Naive thymus-derived CD4-positive, alpha-beta T cell (primary cell): Measurements from ENCODE around the gene SPAG5. TPM values are rescaled to one million over a fixed set of nuclear protein-coding genes. Genes with fewer than 3 reads are reported as not detected.

ENCODE experiments used
- ATAC-seq: fragments of 150-1000 bp; cut with Tn5 transposase; 2 replicates; pipeline ENCODE4 v1.10.0; 2021; ENCODE audit warnings: mild to moderate bottlenecking, moderate library complexity
- CTCF ChIA-PET: fragments of 350-600 bp; sonication (Branson Sonifier 250); formaldehyde crosslinking; loops from one replicate; lab custom pipeline; 2021; ENCODE audit warnings: antibody characterized with exemption; lab: Charles Lee
- POLR2A ChIA-PET: fragments of 350-600 bp; sonication (Branson Sonifier 250); formaldehyde crosslinking; loops from one replicate; lab custom pipeline; 2021; ENCODE audit warnings: antibody characterized with exemption, inconsistent platforms; lab: Charles Lee
- DNase-seq, 9 donors: peaks; one replicate each; pipeline versions ENCODE4 v3.0.0 to v3.0.0-alpha.2; 2020 to 2022; ENCODE audit warnings: mixed read lengths in 1 of 9
- H3K27ac ChIP-seq: one replicate; pipeline ENCODE4 v1.7.0; 2013; ENCODE audit warnings: mild to moderate bottlenecking, low read depth, low read length, moderate library complexity
- H3K27me3 ChIP-seq, 2 donors: one replicate each; pipeline ENCODE4 v1.7.0; 2013; ENCODE audit warnings: low read length in 2 of 2, mild to moderate bottlenecking in 2 of 2, moderate library complexity in 2 of 2; ENCODE audit not compliant: control insufficient read depth in 2 of 2, insufficient read depth in 2 of 2
- H3K36me3 ChIP-seq, 3 experiments: 1 replicate in 2 of 3; 2 replicates in 1 of 3; pipeline ENCODE4 v1.7.0; 2013; ENCODE audit warnings: low read length in 3 of 3, mild to moderate bottlenecking in 3 of 3, moderate library complexity in 1 of 3; ENCODE audit not compliant: insufficient read depth in 3 of 3, control insufficient read depth in 2 of 3
- H3K4me1 ChIP-seq, 2 donors: one replicate each; pipeline ENCODE4 v1.7.0; 2013; ENCODE audit warnings: low read length in 2 of 2, mild to moderate bottlenecking in 2 of 2, moderate library complexity in 1 of 2; ENCODE audit not compliant: control insufficient read depth in 2 of 2, insufficient read depth in 2 of 2
- H3K4me3 ChIP-seq: 2 replicates; pipeline ENCODE4 v1.7.0; 2013; ENCODE audit warnings: mild to moderate bottlenecking, low read length
- H3K9me3 ChIP-seq, 3 experiments: 1 replicate in 2 of 3; 2 replicates in 1 of 3; pipeline ENCODE4 v1.7.0; 2013; ENCODE audit warnings: low read length in 3 of 3; ENCODE audit not compliant: control insufficient read depth in 2 of 3
- H3K27ac Mint-ChIP-seq, 9 donors: one replicate each; pipeline ENCODE4 v1.8.0; 2020 to 2022; ENCODE audit warnings: mixed read lengths in 9 of 9, mild to moderate bottlenecking in 8 of 9, moderate library complexity in 5 of 9, inconsistent platforms in 2 of 9
- H3K27me3 Mint-ChIP-seq, 5 donors: one replicate each; pipeline ENCODE4 v1.8.0; 2021 to 2022; ENCODE audit warnings: mixed read lengths in 5 of 5, mild to moderate bottlenecking in 1 of 5
- H3K36me3 Mint-ChIP-seq, 5 donors: one replicate each; pipeline ENCODE4 v1.8.0; 2020 to 2022; ENCODE audit warnings: mixed read lengths in 5 of 5, mild to moderate bottlenecking in 3 of 5, inconsistent platforms in 1 of 5
- H3K4me1 Mint-ChIP-seq, 7 donors: one replicate each; pipeline ENCODE4 v1.8.0; 2020 to 2022; ENCODE audit warnings: mixed read lengths in 7 of 7, mild to moderate bottlenecking in 3 of 7, inconsistent platforms in 1 of 7
- H3K4me3 Mint-ChIP-seq, 10 donors: one replicate each; pipeline ENCODE4 v1.8.0; 2020 to 2022; ENCODE audit warnings: mild to moderate bottlenecking in 10 of 10, mixed read lengths in 10 of 10, moderate library complexity in 6 of 10, inconsistent platforms in 2 of 10
- H3K9me3 Mint-ChIP-seq, 11 donors: one replicate each; pipeline ENCODE4 v1.8.0; 2020 to 2022; ENCODE audit warnings: mixed read lengths in 11 of 11, mild to moderate bottlenecking in 4 of 11, inconsistent platforms in 1 of 11, moderate library complexity in 1 of 11
- intact Hi-C, 2 donors: fragments of 100-400 bp; cut with micrococcal nuclease; formaldehyde crosslinking; loops; one replicate each; pipeline ENCODE4 v1.15.1; 2023
- polyA plus RNA-seq, 2 donors: library from polyadenylated mRNA; unstranded; fragments of 300-500 nt; fragmentation: Illumina TruSeq; gene quantifications; one replicate each; pipeline ENCODE4 v1.2.3, GENCODE V29; 2021
- total RNA-seq, 6 experiments: library from RNA in 5 of 6; stranded (reverse) in 5 of 6; gene quantifications; 1 replicate in 5 of 6; 2 replicates in 1 of 6; pipeline ENCODE4 v1.2.3 and lab custom pipeline; 2021 to 2026

The SPAG5 gene
- total and polyA plus RNA-seq, 7 experiments from 2014 or later, result 1.6 to 95.3 (median 11.8) TPM

GRCh38 chr17:28528327-28529012, 70.4 kb downstream of the SPAG5 start:
- Mint-ChIP-seq H3K27me3 (peaks cover 0 to 4% (median 0%) of the 10 kb centered on the region in 5 donors), H3K4me1 (peaks cover 0 to 2% (median 0%) of the 10 kb centered on the region in 7 donors), H3K4me3 (no peak overlapping the region), H3K27ac (no peak overlapping the region), H3K36me3 (no peaks in the 10 kb centered on the region), H3K9me3 (no peaks in the 10 kb centered on the region)
- Histone ChIP-seq H3K36me3 (no peaks in the 10 kb centered on the region), H3K9me3 (no peaks in the 10 kb centered on the region), H3K4me3 (no peak overlapping the region), H3K4me1 (no peaks in the 10 kb centered on the region), H3K27ac (no peak overlapping the region), H3K27me3 (no peaks in the 10 kb centered on the region)
- CTCF ChIA-PET, result interaction anchor here (0.7 kb wide), 1 partner anchor 25 kb away, joined by 3 read pairs; no protein-coding TSS in a partner anchor
- intact Hi-C loops, result no loop called here
- DNase-seq, result no peak
- no peak for ATAC-seq
- POLR2A ChIA-PET, result no interaction called here

GRCh38 chr17:28527859-28528258, 71.0 kb downstream of the SPAG5 start:
- Histone ChIP-seq H3K36me3 (no peaks in the 10 kb centered on the region), H3K9me3 (no peaks in the 10 kb centered on the region), H3K4me1 (no peaks in the 10 kb centered on the region), H3K27me3 (no peaks in the 10 kb centered on the region), H3K4me3 (no peak overlapping the region), H3K27ac (no peak overlapping the region)
- H3K27me3 Mint-ChIP-seq, result peaks cover 0 to 4% (median 0%) of the 10 kb centered on the region in 5 donors
- intact Hi-C loops, result no loop called here
- H3K4me3 Mint-ChIP-seq, result no peak overlapping the region
- ChIA-PET POLR2A (no interaction called here), CTCF (no interaction called here)
- H3K36me3 Mint-ChIP-seq, result no peaks in the 10 kb centered on the region
- DNase-seq (no peak), ATAC-seq (no peak)
- no peaks in the 10 kb centered on the region for H3K9me3 Mint-ChIP-seq
- H3K4me1 Mint-ChIP-seq, result peaks cover 0 to 2% (median 0%) of the 10 kb centered on the region in 7 donors
- no peak overlapping the region for H3K27ac Mint-ChIP-seq

Other genes starting within 250 kb of the SPAG5 start
- 10 to 100 TPM; 27.9 to 64.9 (median 29.8) TPM for gene POLDIP2, start 241.5 kb downstream of the SPAG5 start, total RNA-seq
- 10 to 100 TPM; 85.0 to 89.3 TPM for gene POLDIP2, start 241.5 kb downstream of the SPAG5 start, polyA plus RNA-seq
- not detected for gene SEBOX, start 233.8 kb downstream of the SPAG5 start, total RNA-seq
- not detected for gene SEBOX, start 233.8 kb downstream of the SPAG5 start, polyA plus RNA-seq
- gene VTN, start 228.7 kb downstream of the SPAG5 start, total RNA-seq, result under 1 TPM in 2 of 5 experiments, not detected in 3; 0.19 to 0.65 TPM
- under 1 TPM in 1 of 2 donors, not detected in 1; 0.08 TPM for gene VTN, start 228.7 kb downstream of the SPAG5 start, polyA plus RNA-seq
- gene SARM1, start 227.3 kb downstream of the SPAG5 start, total RNA-seq, result 10 to 100 TPM; 21.8 to 34.1 (median 27.2) TPM
- gene SARM1, start 227.3 kb downstream of the SPAG5 start, polyA plus RNA-seq, result 1 to 10 TPM; 5.2 to 8.4 TPM
- gene SLC46A1, start 192.8 kb downstream of the SPAG5 start, total RNA-seq, result 1 to 10 TPM; 1.9 to 5.1 (median 3.6) TPM
- 1 to 10 TPM; 1.8 to 3.3 TPM for gene SLC46A1, start 192.8 kb downstream of the SPAG5 start, polyA plus RNA-seq
- gene SLC13A2, start 125.4 kb downstream of the SPAG5 start, total RNA-seq, result not detected
- gene SLC13A2, start 125.4 kb downstream of the SPAG5 start, polyA plus RNA-seq, result not detected
- not detected for gene FOXN1, start 92.7 kb downstream of the SPAG5 start, total RNA-seq
- not detected for gene FOXN1, start 92.7 kb downstream of the SPAG5 start, polyA plus RNA-seq
- 100 to 1,000 TPM in 1 of 5 experiments, 10 to 100 TPM in 4; 40.6 to 108 (median 90.2) TPM for gene UNC119, start 46.4 kb downstream of the SPAG5 start, total RNA-seq
- gene UNC119, start 46.4 kb downstream of the SPAG5 start, polyA plus RNA-seq, result 10 to 100 TPM; 37.7 to 48.1 TPM
- gene PIGS, start 27.5 kb downstream of the SPAG5 start, total RNA-seq, result 10 to 100 TPM; 58.5 to 71.2 (median 62.4) TPM
- 10 to 100 TPM; 46.6 to 53.5 TPM for gene PIGS, start 27.5 kb downstream of the SPAG5 start, polyA plus RNA-seq
- gene ALDOC, start 22.1 kb downstream of the SPAG5 start, total RNA-seq, result 100 to 1,000 TPM in 1 of 5 experiments, 10 to 100 TPM in 4; 24.5 to 159 (median 40.1) TPM
- 100 to 1,000 TPM in 1 of 2 donors, 10 to 100 TPM in 1; 92.9 to 103 TPM for gene ALDOC, start 22.1 kb downstream of the SPAG5 start, polyA plus RNA-seq
- 10 to 100 TPM; 17.8 to 34.5 (median 28.1) TPM for gene RSKR, start 15.2 kb upstream of the SPAG5 start, total RNA-seq
- under 1 TPM in 1 of 2 donors, not detected in 1; 0.20 TPM for gene RSKR, start 15.2 kb upstream of the SPAG5 start, polyA plus RNA-seq
- 100 to 1,000 TPM; 143 to 163 (median 153) TPM for gene BLTP2, start 46.1 kb upstream of the SPAG5 start, total RNA-seq
- gene BLTP2, start 46.1 kb upstream of the SPAG5 start, polyA plus RNA-seq, result 10 to 100 TPM; 30.8 to 47.1 TPM
- 10 to 100 TPM; 28.6 to 49.5 (median 43.8) TPM for gene SDF2, start 62.9 kb upstream of the SPAG5 start, total RNA-seq
- 10 to 100 TPM; 52.1 to 85.2 TPM for gene SDF2, start 62.9 kb upstream of the SPAG5 start, polyA plus RNA-seq
- 100 to 1,000 TPM in 2 of 5 experiments, 10 to 100 TPM in 3; 91.2 to 132 (median 98.5) TPM for gene SUPT6H, start 63.2 kb upstream of the SPAG5 start, total RNA-seq
- 10 to 100 TPM in 1 of 2 donors, 1 to 10 TPM in 1; 9.8 to 23.8 TPM for gene SUPT6H, start 63.2 kb upstream of the SPAG5 start, polyA plus RNA-seq
- 10 to 100 TPM in 2 of 5 experiments, 1 to 10 TPM in 3; 5.2 to 14.4 (median 7.3) TPM for gene PROCA1, start 112.9 kb upstream of the SPAG5 start, total RNA-seq
- gene PROCA1, start 112.9 kb upstream of the SPAG5 start, polyA plus RNA-seq, result 1 to 10 TPM in 1 of 2 donors, under 1 TPM in 1; 0.44 to 1.4 TPM
- gene RAB34, start 118.8 kb upstream of the SPAG5 start, total RNA-seq, result 10 to 100 TPM; 11.0 to 50.2 (median 16.4) TPM
- 10 to 100 TPM; 12.2 to 19.2 TPM for gene RAB34, start 118.8 kb upstream of the SPAG5 start, polyA plus RNA-seq
- 1,000 to 10,000 TPM; 1,887 to 3,452 (median 3,095) TPM for gene RPL23A, start 121.0 kb upstream of the SPAG5 start, total RNA-seq
- 1,000 to 10,000 TPM; 5,029 to 6,337 TPM for gene RPL23A, start 121.0 kb upstream of the SPAG5 start, polyA plus RNA-seq
- gene TLCD1, start 127.2 kb upstream of the SPAG5 start, total RNA-seq, result 1 to 10 TPM in 1 of 5 experiments, under 1 TPM in 2, not detected in 2; 0.69 to 3.0 (median 0.79) TPM
- not detected for gene TLCD1, start 127.2 kb upstream of the SPAG5 start, polyA plus RNA-seq
- gene NEK8, start 129.8 kb upstream of the SPAG5 start, total RNA-seq, result 10 to 100 TPM in 3 of 5 experiments, 1 to 10 TPM in 2; 7.5 to 12.8 (median 11.3) TPM
- 1 to 10 TPM; 3.3 to 4.5 TPM for gene NEK8, start 129.8 kb upstream of the SPAG5 start, polyA plus RNA-seq
- gene TRAF4, start 145.0 kb upstream of the SPAG5 start, total RNA-seq, result 100 to 1,000 TPM in 2 of 5 experiments, 10 to 100 TPM in 3; 22.3 to 228 (median 81.6) TPM
- 1 to 10 TPM; 1.3 to 2.3 TPM for gene TRAF4, start 145.0 kb upstream of the SPAG5 start, polyA plus RNA-seq
- gene FAM222B, start 243.8 kb upstream of the SPAG5 start, total RNA-seq, result 10 to 100 TPM; 16.5 to 24.4 (median 22.3) TPM
- 10 to 100 TPM; 11.8 to 23.1 TPM for gene FAM222B, start 243.8 kb upstream of the SPAG5 start, polyA plus RNA-seq